HepG2 (cell line): ENCODE results near the gene SUPT4H1. TPM values are rescaled to one million over a fixed set of nuclear protein-coding genes. Genes with fewer than 3 reads are reported as not detected.

ENCODE experiments used
- CEBPG ChIP-seq: IDR thresholded peaks from 2 replicates; pipeline ENCODE4 v1.6.1; 2016
- IKZF1 ChIP-seq: fragments of 450-650 bp; IDR thresholded peaks from 2 replicates; pipeline ENCODE4 v1.7.1; 2016
- LCORL ChIP-seq, 2 experiments: fragments of 450-650 bp in 1 of 2; sonication (generic) in 1 of 2; formaldehyde crosslinking in 1 of 2; IDR thresholded peaks; 2 replicates each; pipeline versions ENCODE4 v1.5.0 to v1.6.1; 2017 to 2020; ENCODE audit warnings: antibody characterized with exemption in 1 of 2, missing genetic modification reagents in 1 of 2
- NFIB ChIP-seq: sonication (generic); formaldehyde crosslinking; IDR thresholded peaks from 2 replicates; pipeline ENCODE4 v1.9.0; 2021; ENCODE audit warnings: missing genetic modification reagents, mild to moderate bottlenecking, borderline replicate concordance
- NONO ChIP-seq, 2 experiments: fragments of 450-650 bp in 1 of 2; sonication (generic) in 1 of 2; formaldehyde crosslinking in 1 of 2; IDR thresholded peaks in 1 of 2; conservative IDR thresholded peaks in 1 of 2; 2 replicates each; pipeline versions ENCODE4 v1.6.1 to v1.8.0; 2017 to 2022; ENCODE audit warnings: mild to moderate bottlenecking in 1 of 2, missing genetic modification reagents in 1 of 2, moderate library complexity in 1 of 2
- PHB2 ChIP-seq: fragments of 450-650 bp; IDR thresholded peaks from 2 replicates; pipeline ENCODE4 v1.6.1; 2018; ENCODE audit not compliant: partially characterized antibody
- POLR2AphosphoS5 ChIP-seq: IDR thresholded peaks from 2 replicates; pipeline ENCODE4 v1.6.1; 2012; ENCODE audit warnings: low read depth, low read length
- SAP130 ChIP-seq: IDR thresholded peaks from 2 replicates; pipeline ENCODE4 v1.6.1; 2016; ENCODE audit warnings: low read depth
- SOX6 ChIP-seq, 2 experiments: fragments of 450-650 bp in 1 of 2; sonication (generic) in 1 of 2; formaldehyde crosslinking in 1 of 2; IDR thresholded peaks; 2 replicates each; pipeline versions ENCODE4 v1.4.0 to v1.6.1; 2017 to 2020; ENCODE audit warnings: antibody characterized with exemption in 1 of 2, mild to moderate bottlenecking in 1 of 2, missing genetic modification reagents in 1 of 2
- WIZ ChIP-seq: sonication (generic); formaldehyde crosslinking; IDR thresholded peaks from 2 replicates; pipeline ENCODE4 v1.5.1; 2020; ENCODE audit warnings: mild to moderate bottlenecking, missing genetic modification reagents
- ZBTB38 ChIP-seq: sonication (generic); formaldehyde crosslinking; IDR thresholded peaks from 2 replicates; pipeline ENCODE4 v1.5.1; 2020; ENCODE audit warnings: mild to moderate bottlenecking, missing genetic modification reagents
- ZNF230 ChIP-seq: sonication (generic); formaldehyde crosslinking; IDR thresholded peaks from 2 replicates; pipeline ENCODE4 v1.4.0; 2020; ENCODE audit warnings: mild to moderate bottlenecking, missing genetic modification reagents
- ZNF234 ChIP-seq: sonication (generic); formaldehyde crosslinking; conservative IDR thresholded peaks from 2 replicates; pipeline ENCODE4 v1.5.1; 2020; ENCODE audit warnings: mild to moderate bottlenecking, missing genetic modification reagents
- ZNF281 ChIP-seq: sonication (generic); formaldehyde crosslinking; IDR thresholded peaks from 2 replicates; pipeline ENCODE4 v1.4.0; 2020; ENCODE audit warnings: missing genetic modification reagents, borderline replicate concordance
- ZNF383 ChIP-seq: sonication (generic); formaldehyde crosslinking; IDR thresholded peaks from 2 replicates; pipeline ENCODE4 v1.4.0; 2020; ENCODE audit warnings: missing genetic modification reagents, mild to moderate bottlenecking, borderline replicate concordance
- ZNF546 ChIP-seq: sonication (generic); formaldehyde crosslinking; conservative IDR thresholded peaks from 2 replicates; pipeline ENCODE4 v1.8.1; 2023; ENCODE audit warnings: mild to moderate bottlenecking, missing genetic modification reagents
- ZNF878 ChIP-seq: sonication (generic); formaldehyde crosslinking; IDR thresholded peaks from 2 replicates; pipeline ENCODE4 v1.8.1; 2023; ENCODE audit warnings: mild to moderate bottlenecking, missing genetic modification reagents, moderate library complexity
- ZSCAN20 ChIP-seq: sonication (generic); formaldehyde crosslinking; IDR thresholded peaks from 2 replicates; pipeline ENCODE4 v1.4.0; 2020; ENCODE audit warnings: missing genetic modification reagents, mild to moderate bottlenecking, borderline replicate concordance
- ZUFSP ChIP-seq: sonication (generic); formaldehyde crosslinking; IDR thresholded peaks from 2 replicates; pipeline ENCODE4 v1.9.0; 2021; ENCODE audit warnings: missing genetic modification reagents, mild to moderate bottlenecking, borderline replicate concordance
- polyA plus RNA-seq, 8 experiments: library from polyadenylated mRNA; depleted of rRNA in 3 of 8; stranded (reverse) in 7 of 8; unstranded in 1 of 8; fragments of >200 nt; fragmentation: Illumina TruSeq in 4 of 8; extraction: Trizol in 4 of 8; gene quantifications; 2 replicates each; pipeline versions ENCODE4 v1.2.1 to v1.2.3, GENCODE V29; 2011 to 2016; ENCODE audit warnings: low read depth in 4 of 8, missing spikeins in 1 of 8, mixed read lengths in 1 of 8; ENCODE audit not compliant: insufficient read depth in 1 of 8
- total RNA-seq, 5 experiments: library from RNA; depleted of rRNA; stranded (reverse); fragments of >200 nt; fragmentation: Illumina TruSeq; extraction: Trizol; gene quantifications; 2 replicates each; pipeline ENCODE4 v1.2.3, GENCODE V29; 2016; ENCODE audit warnings: low read depth in 1 of 5
- TF ChIP-seq, protein P1 (sequence below): sonication (generic); formaldehyde crosslinking; conservative IDR thresholded peaks from 2 replicates; pipeline ENCODE4 v1.8.1; 2023; ENCODE audit warnings: missing genetic modification reagents
- TF ChIP-seq, protein P2 (sequence below): sonication (generic); formaldehyde crosslinking; IDR thresholded peaks from 2 replicates; pipeline ENCODE4 v1.8.0; 2022; ENCODE audit warnings: missing genetic modification reagents, low read depth, mild to moderate bottlenecking, borderline replicate concordance

SUPT4H1 gene
- total and polyA plus RNA-seq, 2 of the 13 experiments (the other 11 are each of a cell fraction or from before 2014, with no cell fraction given), result 155 to 244 TPM

GRCh38 chr17:58351831-58352595 lies at the start of gene SUPT4H1 (continued):
- no peak for TF ChIP-seq ZUFSP (CRISPR knock-in tag)
- no peak for TF ChIP-seq LCORL (IDR thresholded peaks at IDR 0.05)
- TF ChIP-seq LCORL (CRISPR knock-in tag; IDR thresholded peaks at IDR 0.05), result peak; percentile 76
- peak; percentile 79; the same call in 1 of the 2 replicates for TF ChIP-seq ZNF546 (CRISPR knock-in tag)
- no peak for TF ChIP-seq SOX6 (IDR thresholded peaks at IDR 0.05)
- peak; percentile 87 for TF ChIP-seq SOX6 (CRISPR knock-in tag; IDR thresholded peaks at IDR 0.05)
- TF ChIP-seq NONO (IDR thresholded peaks at IDR 0.05), result no peak
- peak; percentile 97 for TF ChIP-seq NONO (CRISPR knock-in tag; conservative IDR thresholded peaks at IDR 0.05)
- TF ChIP-seq PHB2, result no peak
- no peak for TF ChIP-seq WIZ (CRISPR knock-in tag)
- peak; percentile 22; the same call in 1 of the 2 replicates for TF ChIP-seq ZNF878 (CRISPR knock-in tag)
- TF ChIP-seq ZNF234 (CRISPR knock-in tag), result no peak
- peak; percentile 94 for TF ChIP-seq SAP130 (CRISPR knock-in tag)
- no peak for TF ChIP-seq ZNF383 (CRISPR knock-in tag)
- TF ChIP-seq NFIB (CRISPR knock-in tag), result no peak
- TF ChIP-seq POLR2AphosphoS5, result peak; percentile 93
- TF ChIP-seq IKZF1, result no peak
- no peak for TF ChIP-seq ZNF281 (CRISPR knock-in tag)
- peak; percentile 97 for TF ChIP-seq ZSCAN20
- TF ChIP-seq CEBPG, result peak; percentile 12; the same call in 1 of the 2 replicates
- peak; percentile 9 for TF ChIP-seq ZBTB38
- TF ChIP-seq, protein P1, sequence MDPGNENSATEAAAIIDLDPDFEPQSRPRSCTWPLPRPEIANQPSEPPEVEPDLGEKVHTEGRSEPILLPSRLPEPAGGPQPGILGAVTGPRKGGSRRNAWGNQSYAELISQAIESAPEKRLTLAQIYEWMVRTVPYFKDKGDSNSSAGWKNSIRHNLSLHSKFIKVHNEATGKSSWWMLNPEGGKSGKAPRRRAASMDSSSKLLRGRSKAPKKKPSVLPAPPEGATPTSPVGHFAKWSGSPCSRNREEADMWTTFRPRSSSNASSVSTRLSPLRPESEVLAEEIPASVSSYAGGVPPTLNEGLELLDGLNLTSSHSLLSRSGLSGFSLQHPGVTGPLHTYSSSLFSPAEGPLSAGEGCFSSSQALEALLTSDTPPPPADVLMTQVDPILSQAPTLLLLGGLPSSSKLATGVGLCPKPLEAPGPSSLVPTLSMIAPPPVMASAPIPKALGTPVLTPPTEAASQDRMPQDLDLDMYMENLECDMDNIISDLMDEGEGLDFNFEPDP (CRISPR knock-in tag), result no peak
- TF ChIP-seq ZNF230 (CRISPR knock-in tag), result peak; percentile 83; the same call in 1 of the 2 replicates
- TF ChIP-seq, protein P2, sequence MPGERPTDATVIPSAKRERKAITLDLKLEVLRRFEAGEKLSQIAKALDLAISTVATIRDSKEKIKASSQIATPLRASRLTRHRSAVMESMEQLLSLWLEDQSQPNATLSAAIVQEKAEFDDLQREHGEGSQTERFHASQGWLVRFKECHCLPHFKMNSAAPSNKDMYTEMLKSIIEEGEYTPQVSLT (CRISPR knock-in tag), result peak; percentile 30; the same call in 1 of the 2 replicates
